Fibroblast of mammary gland (primary cell): Measurements from ENCODE around the gene GAL3ST1.
"Not testable (repeated sequence)": the region's sequence is repeated elsewhere in the genome, so short reads cannot be mapped to it uniquely, and the experiment has no call there.

ENCODE experiments used
- DNase-seq: peaks from one replicate; pipeline ENCODE4 v3.0.0-alpha.2; 2010; ENCODE audit warnings: low read depth
- H3K4me3 ChIP-seq: 2 replicates; pipeline ENCODE4 v1.5.1; 2011; ENCODE audit warnings: low read depth, mild to moderate bottlenecking, low read length, moderate library complexity; ENCODE audit not compliant: control insufficient read depth
- TF ChIP-seq, protein P1 (sequence below): conservative IDR thresholded peaks from 2 replicates; pipeline ENCODE4 v1.5.1; 2011; ENCODE audit warnings: low read depth, low read length, inconsistent platforms; ENCODE audit not compliant: control insufficient read depth, insufficient read depth

Gene GAL3ST1

DNA sequence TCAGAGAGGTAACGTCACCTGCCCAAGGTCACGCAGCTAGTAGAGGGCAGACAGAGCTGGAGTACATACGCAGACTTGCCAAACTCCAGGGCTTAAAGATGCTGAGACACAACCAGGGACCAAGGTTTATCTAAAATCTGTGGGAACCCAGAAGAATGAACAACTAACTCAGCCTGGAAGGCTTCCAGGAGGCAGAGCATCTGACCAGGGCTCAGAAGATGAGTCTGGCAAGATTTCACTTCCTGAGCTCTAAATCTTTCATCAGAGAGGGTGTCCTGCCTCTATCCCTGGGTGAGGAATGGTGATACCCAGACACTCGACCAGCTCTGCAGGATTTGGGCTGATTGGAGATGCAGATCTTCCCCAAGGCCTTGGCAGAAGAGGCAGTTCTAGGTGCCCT is 9.1 kb downstream of the GAL3ST1 start:
- no peak overlapping the region for H3K4me3 ChIP-seq
- TF ChIP-seq, protein P1, sequence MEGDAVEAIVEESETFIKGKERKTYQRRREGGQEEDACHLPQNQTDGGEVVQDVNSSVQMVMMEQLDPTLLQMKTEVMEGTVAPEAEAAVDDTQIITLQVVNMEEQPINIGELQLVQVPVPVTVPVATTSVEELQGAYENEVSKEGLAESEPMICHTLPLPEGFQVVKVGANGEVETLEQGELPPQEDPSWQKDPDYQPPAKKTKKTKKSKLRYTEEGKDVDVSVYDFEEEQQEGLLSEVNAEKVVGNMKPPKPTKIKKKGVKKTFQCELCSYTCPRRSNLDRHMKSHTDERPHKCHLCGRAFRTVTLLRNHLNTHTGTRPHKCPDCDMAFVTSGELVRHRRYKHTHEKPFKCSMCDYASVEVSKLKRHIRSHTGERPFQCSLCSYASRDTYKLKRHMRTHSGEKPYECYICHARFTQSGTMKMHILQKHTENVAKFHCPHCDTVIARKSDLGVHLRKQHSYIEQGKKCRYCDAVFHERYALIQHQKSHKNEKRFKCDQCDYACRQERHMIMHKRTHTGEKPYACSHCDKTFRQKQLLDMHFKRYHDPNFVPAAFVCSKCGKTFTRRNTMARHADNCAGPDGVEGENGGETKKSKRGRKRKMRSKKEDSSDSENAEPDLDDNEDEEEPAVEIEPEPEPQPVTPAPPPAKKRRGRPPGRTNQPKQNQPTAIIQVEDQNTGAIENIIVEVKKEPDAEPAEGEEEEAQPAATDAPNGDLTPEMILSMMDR, result no peak
- peak; percentile 23 for DNase-seq

DNA sequence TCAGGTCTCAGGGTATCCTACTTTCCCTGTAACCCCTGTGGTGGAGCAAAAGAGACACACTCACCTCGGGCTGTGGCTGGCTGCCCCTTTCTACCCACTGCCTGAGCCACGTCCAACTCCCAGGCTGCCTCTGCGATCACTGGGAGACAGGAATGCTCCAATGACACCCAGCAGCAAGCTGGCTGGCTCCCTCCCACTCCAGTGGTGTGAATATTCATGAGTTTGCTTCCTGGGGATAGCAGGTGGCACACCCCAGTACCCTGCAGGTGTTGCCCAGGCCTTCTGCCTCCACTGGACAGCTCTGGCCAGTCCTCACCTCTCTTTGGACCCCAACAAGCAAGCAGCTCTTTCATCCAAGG is 9.7 kb downstream of the GAL3ST1 start:
- no peak for DNase-seq
- no peak overlapping the region for H3K4me3 ChIP-seq
- TF ChIP-seq, protein P1, result no peak

DNA sequence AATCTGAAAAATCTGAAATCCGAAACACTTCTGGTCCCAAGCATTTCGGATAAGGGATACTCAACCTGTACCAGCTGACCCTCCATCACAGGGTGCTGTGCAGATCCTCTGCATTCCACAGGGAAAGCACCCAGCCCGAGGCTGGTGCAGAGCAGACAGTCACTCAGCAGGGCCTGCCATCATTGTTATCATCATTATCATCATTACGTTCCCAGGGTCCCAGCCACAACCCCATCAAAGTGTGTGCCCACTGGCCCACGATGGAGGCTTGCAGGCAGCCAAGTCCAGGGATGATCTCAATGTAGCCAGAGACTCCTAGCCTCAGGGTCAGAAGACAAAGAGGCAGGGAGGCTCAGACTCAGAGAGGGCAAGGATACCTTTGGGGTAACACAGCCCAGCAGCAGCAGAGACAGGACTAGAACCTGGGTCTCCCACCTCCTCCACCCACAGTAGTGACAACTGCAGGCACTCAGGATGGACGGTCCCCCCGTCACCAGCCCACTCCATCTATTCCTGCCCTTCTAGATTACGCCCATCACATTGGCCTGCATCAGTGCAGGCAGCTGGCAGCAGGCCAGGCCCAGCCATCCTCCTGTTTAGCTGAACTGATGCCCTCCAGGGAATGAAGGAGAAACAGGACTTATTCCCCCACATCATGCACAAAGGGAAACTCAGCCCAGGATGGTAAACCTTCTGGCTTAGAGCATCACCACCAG is 10.3 kb downstream of the GAL3ST1 start:
- TF ChIP-seq, protein P1, result no peak
- no peak overlapping the region for H3K4me3 ChIP-seq
- DNase-seq, result no peak

DNA sequence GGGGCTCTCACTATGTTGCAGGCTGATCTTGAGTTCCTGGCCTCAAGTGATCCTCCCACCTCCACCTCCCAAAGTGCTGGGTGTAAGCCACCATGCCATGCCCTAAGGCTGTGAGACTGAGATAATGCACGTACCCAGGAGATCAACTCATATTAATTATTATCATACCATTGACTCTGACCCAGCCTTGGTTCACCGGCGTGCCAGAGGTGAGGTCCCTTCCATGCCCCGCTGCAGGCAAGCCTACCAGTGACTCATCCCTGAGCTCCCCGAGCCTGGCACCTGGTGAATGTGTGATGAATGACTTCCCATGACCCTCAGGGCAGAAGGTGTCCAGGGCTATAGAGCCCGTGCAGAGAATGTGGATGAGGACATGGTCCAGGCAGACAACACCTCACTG is 12.1 kb downstream of the GAL3ST1 start:
- no peak for DNase-seq
- H3K4me3 ChIP-seq, result no peak overlapping the region
- TF ChIP-seq, protein P1, result no peak

DNA sequence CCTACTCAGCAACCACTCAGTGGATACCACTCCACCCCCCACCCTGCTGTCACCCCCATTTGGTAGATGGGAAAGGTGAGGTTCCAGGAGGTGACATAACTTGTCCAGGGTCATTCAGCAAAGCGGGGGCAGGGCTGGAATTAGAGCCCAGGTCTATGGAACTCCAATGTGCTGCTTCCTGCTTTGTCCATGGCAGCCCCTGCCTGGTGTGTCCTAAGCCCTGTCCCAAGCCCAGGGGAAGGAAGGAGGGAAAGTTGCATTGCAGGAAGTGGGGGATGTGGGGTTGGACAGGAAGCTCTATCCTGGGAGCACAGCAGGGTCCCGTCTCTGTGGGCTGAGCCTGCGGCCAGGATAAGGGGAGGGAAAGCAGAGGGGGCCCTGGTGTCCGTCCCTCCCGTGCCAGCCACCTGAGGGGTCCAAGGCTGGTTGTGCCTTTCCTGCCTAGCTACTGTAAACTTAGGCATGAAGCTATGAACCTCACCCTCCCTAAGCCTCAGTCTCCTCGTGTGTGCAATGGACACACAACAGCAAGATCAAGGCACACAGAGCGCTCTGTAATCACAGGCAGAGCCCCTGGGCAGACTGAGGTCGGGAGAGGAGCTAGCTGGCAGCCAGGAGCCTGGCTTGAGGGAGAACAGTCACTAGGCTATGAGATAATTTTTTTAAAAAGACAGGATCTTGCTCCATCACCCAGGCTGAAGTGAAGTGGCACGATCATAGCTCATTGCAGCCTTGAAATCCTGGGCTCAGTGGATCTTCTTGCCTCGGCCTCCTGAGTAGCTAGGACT is 12.9 kb downstream of the GAL3ST1 start:
- H3K4me3 ChIP-seq, result no peak overlapping the region
- TF ChIP-seq, protein P1, result no peak
- no peak for DNase-seq

DNA sequence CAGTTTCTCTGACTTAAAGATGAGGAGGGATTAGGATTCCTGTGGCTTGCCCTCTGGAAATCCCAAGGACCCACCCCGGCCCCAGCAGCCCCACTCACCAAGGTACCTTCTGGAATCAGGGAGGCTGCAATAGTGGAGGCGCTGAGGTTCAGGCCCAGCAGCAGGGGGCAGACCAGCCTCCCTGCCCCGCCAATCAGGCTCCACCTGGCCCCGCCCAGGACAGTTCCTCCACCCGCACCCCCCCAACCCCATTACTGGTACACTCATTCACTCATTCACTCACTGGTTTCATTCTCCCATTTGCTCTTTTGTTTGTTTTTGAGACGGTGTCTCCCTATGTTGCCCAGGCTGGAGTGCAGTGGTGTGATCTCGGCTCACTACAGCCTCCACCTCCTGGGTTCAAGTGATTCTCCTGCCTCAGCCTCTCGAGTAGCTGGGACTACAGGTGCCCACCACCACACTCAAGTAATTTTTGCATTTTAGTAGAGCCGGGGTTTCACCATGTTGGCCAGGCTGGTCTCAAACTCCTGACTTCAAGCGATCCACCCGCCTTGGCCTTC is 13.7 kb downstream of the GAL3ST1 start:
- not testable (repeated sequence) for H3K4me3 ChIP-seq, DNase-seq

DNA sequence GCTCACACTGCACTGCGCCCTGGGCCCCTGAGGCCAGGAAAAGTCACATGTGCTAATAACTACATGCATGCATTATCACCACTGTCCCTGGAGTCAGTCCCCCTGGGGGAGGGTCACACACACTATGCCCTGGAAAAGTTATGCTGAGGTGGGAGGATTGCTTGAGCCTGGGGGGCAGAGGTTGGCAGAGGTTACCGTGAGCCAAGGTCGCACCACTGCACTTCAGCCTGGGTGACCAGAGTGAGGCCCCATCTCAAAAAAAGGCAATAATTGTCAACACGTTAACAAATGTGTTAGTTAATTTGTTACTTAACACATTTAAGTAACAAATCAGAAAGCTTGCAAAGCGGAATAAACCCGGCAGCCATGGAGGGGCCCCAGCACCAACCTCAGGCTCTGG is 14.6 kb downstream of the GAL3ST1 start:
- DNase-seq, result no peak
- TF ChIP-seq, protein P1, result no peak
- no peak overlapping the region for H3K4me3 ChIP-seq
